ENCODE data around the gene SLC24A4.

SLC24A4 gene

GRCh38 chr14:92276074-92276473, 46.9 kb upstream of the SLC24A4 start (continued):
- TF ChIP-seq ZNF280D (tag by site-specific recombination; IDR thresholded peaks at IDR 0.05) (no peak), PATZ1 (tag by site-specific recombination; IDR thresholded peaks at IDR 0.05) (no peak), ZNF580 (tag by site-specific recombination; IDR thresholded peaks at IDR 0.05) (no peak), ZNF501 (tag by site-specific recombination; IDR thresholded peaks at IDR 0.05) (no peak), ZBTB44 (tag by site-specific recombination; IDR thresholded peaks at IDR 0.05) (no peak), ZNF514 (tag by site-specific recombination; IDR thresholded peaks at IDR 0.05) (no peak), ZFP37 (tag by site-specific recombination; IDR thresholded peaks at IDR 0.05) (no peak), SALL2 (tag by site-specific recombination; IDR thresholded peaks at IDR 0.05; ENCODE audit: borderline replicate concordance) (no peak), ZBTB17 (tag by site-specific recombination; IDR thresholded peaks at IDR 0.05) (no peak)

- POLR2A ChIA-PET: no interaction called here
- Histone ChIP-seq H3K27ac (ENCODE audit: extremely low read depth, low read depth, low read length) (no peak overlapping the region), H3K4me3 (ENCODE audit: low read depth, low read length) (no peak overlapping the region), H3K36me3 (ENCODE audit: control insufficient read depth in 2 of 2, insufficient read depth in 1 of 2, low read length in 2 of 2) (no peaks in the 10 kb centered on the region), H3K4me1 (ENCODE audit: control insufficient read depth, insufficient read depth, low read length) (no peaks in the 10 kb centered on the region), H3K9me3 (ENCODE audit: control insufficient read depth, insufficient read depth, low read depth, low read length) (no peaks in the 10 kb centered on the region)
- CTCF ChIA-PET: no interaction called here
- no peak for TF ChIP-seq ZBTB1 (tag by site-specific recombination; IDR thresholded peaks at IDR 0.05)
- no peak for TF ChIP-seq ZNF426 (tag by site-specific recombination; IDR thresholded peaks at IDR 0.05)
- no peak for TF ChIP-seq MEIS1 (CRISPR knock-in tag; IDR thresholded peaks at IDR 0.05; ENCODE audit: borderline replicate concordance)
- no peak for TF ChIP-seq KLF17 (tag by site-specific recombination; IDR thresholded peaks at IDR 0.05)
- no peak for TF ChIP-seq ZSCAN4 (tag by site-specific recombination; IDR thresholded peaks at IDR 0.05)
Observed at GRCh38 chr14:92277031-92277430, 45.9 kb upstream of the SLC24A4 start.

All from HEK293 (cell line).